Measurements from ENCODE around the gene ARHGAP26.

The ARHGAP26 gene

GRCh38 chr5:143199161-143199560, 429.0 kb downstream of the ARHGAP26 start:
- no peaks in the 10 kb centered on the region for H3F3A ChIP-seq (ENCODE audit: insufficient read depth, low read length)
- H3K4me1 ChIP-seq (ENCODE audit: insufficient read depth, low read length, severe bottlenecking) = no peaks in the 10 kb centered on the region
- no peaks in the 10 kb centered on the region for H3K79me2 ChIP-seq (ENCODE audit: insufficient read depth, low read length)
- no peaks in the 10 kb centered on the region for H3K27me3 ChIP-seq (ENCODE audit: insufficient read depth, low read length)
- no peak overlapping the region for H3K4me2 ChIP-seq (ENCODE audit: low read length)
- no peak overlapping the region for H3K4me3 ChIP-seq (ENCODE audit: low read depth, low read length, poor library complexity, severe bottlenecking)
- no peaks in the 10 kb centered on the region for H3K9me2 ChIP-seq (ENCODE audit: low read depth, low read length)
- TF ChIP-seq, protein P1, sequence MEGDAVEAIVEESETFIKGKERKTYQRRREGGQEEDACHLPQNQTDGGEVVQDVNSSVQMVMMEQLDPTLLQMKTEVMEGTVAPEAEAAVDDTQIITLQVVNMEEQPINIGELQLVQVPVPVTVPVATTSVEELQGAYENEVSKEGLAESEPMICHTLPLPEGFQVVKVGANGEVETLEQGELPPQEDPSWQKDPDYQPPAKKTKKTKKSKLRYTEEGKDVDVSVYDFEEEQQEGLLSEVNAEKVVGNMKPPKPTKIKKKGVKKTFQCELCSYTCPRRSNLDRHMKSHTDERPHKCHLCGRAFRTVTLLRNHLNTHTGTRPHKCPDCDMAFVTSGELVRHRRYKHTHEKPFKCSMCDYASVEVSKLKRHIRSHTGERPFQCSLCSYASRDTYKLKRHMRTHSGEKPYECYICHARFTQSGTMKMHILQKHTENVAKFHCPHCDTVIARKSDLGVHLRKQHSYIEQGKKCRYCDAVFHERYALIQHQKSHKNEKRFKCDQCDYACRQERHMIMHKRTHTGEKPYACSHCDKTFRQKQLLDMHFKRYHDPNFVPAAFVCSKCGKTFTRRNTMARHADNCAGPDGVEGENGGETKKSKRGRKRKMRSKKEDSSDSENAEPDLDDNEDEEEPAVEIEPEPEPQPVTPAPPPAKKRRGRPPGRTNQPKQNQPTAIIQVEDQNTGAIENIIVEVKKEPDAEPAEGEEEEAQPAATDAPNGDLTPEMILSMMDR (IDR thresholded peaks at IDR 0.05; ENCODE audit: low read length) = no peak
- TF ChIP-seq EZH2 (IDR thresholded peaks at IDR 0.05; ENCODE audit: borderline replicate concordance, low read length) = no peak
- no peak overlapping the region for H2AFZ ChIP-seq (ENCODE audit: low read length)
- no peaks in the 10 kb centered on the region for H3K36me3 ChIP-seq (ENCODE audit: insufficient read depth, low read length)
- peaks cover 2% of the 10 kb centered on the region; the same call in 1 of the 2 replicates for H3K9me3 ChIP-seq (ENCODE audit: low read length)
- H3K27ac ChIP-seq (ENCODE audit: low read depth, low read length, poor library complexity, severe bottlenecking) = no peak overlapping the region
- H4K20me1 ChIP-seq (ENCODE audit: insufficient read depth, low read length) = no peaks in the 10 kb centered on the region
- H3K9ac ChIP-seq (ENCODE audit: low read length) = no peak overlapping the region

DNA sequence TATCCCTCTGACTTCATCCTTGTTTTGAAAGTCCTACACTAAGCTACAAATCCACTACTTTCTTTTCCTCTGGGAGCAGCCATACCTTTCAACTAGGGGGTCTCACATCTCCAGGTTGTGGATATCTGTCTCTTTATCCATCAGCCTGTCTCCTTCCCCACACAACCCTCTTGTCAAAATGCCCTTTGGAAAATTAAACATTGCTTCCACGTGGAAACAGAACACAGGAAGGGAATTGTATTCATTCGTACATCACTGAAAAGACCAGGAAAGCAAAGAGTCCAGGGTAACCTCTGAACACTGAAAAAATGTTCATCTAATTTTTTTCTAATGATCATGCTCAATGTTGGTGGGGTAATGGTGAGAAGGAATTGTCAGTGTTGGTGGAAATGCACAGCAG, 429.7 kb downstream of the ARHGAP26 start:
- no peaks in the 10 kb centered on the region for H3K79me2 ChIP-seq (ENCODE audit: insufficient read depth, low read length)
- TF ChIP-seq, protein P1 (IDR thresholded peaks at IDR 0.05; ENCODE audit: low read length) = no peak
- TF ChIP-seq EZH2 (IDR thresholded peaks at IDR 0.05; ENCODE audit: borderline replicate concordance, low read length) = no peak
- no peaks in the 10 kb centered on the region for H3K9me2 ChIP-seq (ENCODE audit: low read depth, low read length)
- no peak overlapping the region for H3K9ac ChIP-seq (ENCODE audit: low read length)
- no peak overlapping the region for H3K4me3 ChIP-seq (ENCODE audit: low read depth, low read length, poor library complexity, severe bottlenecking)
- no peaks in the 10 kb centered on the region for H4K20me1 ChIP-seq (ENCODE audit: insufficient read depth, low read length)
- no peaks in the 10 kb centered on the region for H3K4me1 ChIP-seq (ENCODE audit: insufficient read depth, low read length, severe bottlenecking)
- H3K9me3 ChIP-seq (ENCODE audit: low read length) = peaks cover 2% of the 10 kb centered on the region; the same call in 1 of the 2 replicates
- H3F3A ChIP-seq (ENCODE audit: insufficient read depth, low read length) = no peaks in the 10 kb centered on the region
- H3K27ac ChIP-seq (ENCODE audit: low read depth, low read length, poor library complexity, severe bottlenecking) = no peak overlapping the region
- no peak overlapping the region for H3K4me2 ChIP-seq (ENCODE audit: low read length)
- H3K36me3 ChIP-seq (ENCODE audit: insufficient read depth, low read length) = no peaks in the 10 kb centered on the region
- H2AFZ ChIP-seq (ENCODE audit: low read length) = no peak overlapping the region
- no peaks in the 10 kb centered on the region for H3K27me3 ChIP-seq (ENCODE audit: insufficient read depth, low read length)

- no peak overlapping the region for H3K4me3 ChIP-seq (ENCODE audit: low read depth, low read length, poor library complexity, severe bottlenecking)
- no peaks in the 10 kb centered on the region for H3K79me2 ChIP-seq (ENCODE audit: insufficient read depth, low read length)
- no peaks in the 10 kb centered on the region for H3K36me3 ChIP-seq (ENCODE audit: insufficient read depth, low read length)
- H3K9ac ChIP-seq (ENCODE audit: low read length) = no peak overlapping the region
- H3K9me2 ChIP-seq (ENCODE audit: low read depth, low read length) = no peaks in the 10 kb centered on the region
- H3F3A ChIP-seq (ENCODE audit: insufficient read depth, low read length) = no peaks in the 10 kb centered on the region
- no peak overlapping the region for H2AFZ ChIP-seq (ENCODE audit: low read length)
- H3K4me1 ChIP-seq (ENCODE audit: insufficient read depth, low read length, severe bottlenecking) = peaks cover 3% of the 10 kb centered on the region
- TF ChIP-seq, protein P1 (IDR thresholded peaks at IDR 0.05; ENCODE audit: low read length) = no peak
- no peak for TF ChIP-seq EZH2 (IDR thresholded peaks at IDR 0.05; ENCODE audit: borderline replicate concordance, low read length)
- H3K27ac ChIP-seq (ENCODE audit: low read depth, low read length, poor library complexity, severe bottlenecking) = no peak overlapping the region
- H3K4me2 ChIP-seq (ENCODE audit: low read length) = no peak overlapping the region
- no peaks in the 10 kb centered on the region for H3K27me3 ChIP-seq (ENCODE audit: insufficient read depth, low read length)
- H3K9me3 ChIP-seq (ENCODE audit: low read length) = peaks cover 2% of the 10 kb centered on the region; the same call in 1 of the 2 replicates
- no peaks in the 10 kb centered on the region for H4K20me1 ChIP-seq (ENCODE audit: insufficient read depth, low read length)
Observed at GRCh38 chr5:143200781-143201398, 430.7 kb downstream of the ARHGAP26 start.
